Measurements from ENCODE around the gene FGF3.
"Not testable (repeated sequence)": the region's sequence is repeated elsewhere in the genome, so short reads cannot be mapped to it uniquely, and the experiment has no call there.

FGF3 gene

GRCh38 chr11:69801513-69802335, 17.5 kb downstream of the FGF3 start:
- DNase-seq, result peak; percentile 65

GRCh38 chr11:69800278-69800677, 18.9 kb downstream of the FGF3 start:
- no peak for DNase-seq

GRCh38 chr11:69799582-69799981, 19.6 kb downstream of the FGF3 start:
- DNase-seq, result peak; percentile 15

GRCh38 chr11:69799097-69799496, 20.1 kb downstream of the FGF3 start:
- DNase-seq, result no peak

- DNase-seq, result no peak
Observed at GRCh38 chr11:69797737-69798528, 21.3 kb downstream of the FGF3 start.

GRCh38 chr11:69797156-69797555, 22.1 kb downstream of the FGF3 start:
- peak; percentile 41 for DNase-seq

GRCh38 chr11:69796063-69796462, 23.2 kb downstream of the FGF3 start:
- DNase-seq, result no peak

- DNase-seq, result no peak
Observed at GRCh38 chr11:69791276-69792180, 27.7 kb downstream of the FGF3 start.

- no peak for DNase-seq
Observed at GRCh38 chr11:69788956-69789355, 30.3 kb downstream of the FGF3 start.

GRCh38 chr11:69787906-69788305, 31.3 kb downstream of the FGF3 start:
- no peak for DNase-seq

GRCh38 chr11:69787457-69787856, 31.8 kb downstream of the FGF3 start:
- no peak for DNase-seq

GRCh38 chr11:69781241-69781640, 38.0 kb downstream of the FGF3 start:
- no peak for DNase-seq

- no peak for DNase-seq
Observed at GRCh38 chr11:69778373-69778772, 40.8 kb downstream of the FGF3 start.

- peak; percentile 53 for DNase-seq
Observed at GRCh38 chr11:69775163-69775755, 44.0 kb downstream of the FGF3 start, which contains the start of gene FGF4. Gene FGF4 (minus strand): TSS chr11:69775341. CDS start chr11:69775084, 257 bp downstream.

GRCh38 chr11:69774354-69775162, 44.7 kb downstream of the FGF3 start:
- peak; percentile 40 for DNase-seq

GRCh38 chr11:69773626-69774353, 45.4 kb downstream of the FGF3 start:
- no peak for DNase-seq

- no peak for DNase-seq
Observed at GRCh38 chr11:69771466-69771865, 47.8 kb downstream of the FGF3 start.

GRCh38 chr11:69770540-69770939, 48.7 kb downstream of the FGF3 start:
- DNase-seq, result peak; percentile 17

GRCh38 chr11:69765498-69765995, 53.7 kb downstream of the FGF3 start:
- no peak for DNase-seq

GRCh38 chr11:69764918-69765317, 54.3 kb downstream of the FGF3 start:
- not testable (repeated sequence) for DNase-seq

GRCh38 chr11:69760319-69760718, 58.9 kb downstream of the FGF3 start:
- no peak for DNase-seq

Data from NCI-H69 (cell line).